ENCODE data around the gene SLC35E2B. TPM values are rescaled to one million over a fixed set of nuclear protein-coding genes. Genes with fewer than 3 reads are reported as not detected.
A peak's percentile ranks its signal among the peaks of the same experiment; 100 is the strongest.

Gene SLC35E2B
- total and polyA plus RNA-seq, 2 of the 13 experiments (the other 11 are each of a cell fraction or from before 2014, with no cell fraction given) = 14.1 to 19.7 TPM

DNA sequence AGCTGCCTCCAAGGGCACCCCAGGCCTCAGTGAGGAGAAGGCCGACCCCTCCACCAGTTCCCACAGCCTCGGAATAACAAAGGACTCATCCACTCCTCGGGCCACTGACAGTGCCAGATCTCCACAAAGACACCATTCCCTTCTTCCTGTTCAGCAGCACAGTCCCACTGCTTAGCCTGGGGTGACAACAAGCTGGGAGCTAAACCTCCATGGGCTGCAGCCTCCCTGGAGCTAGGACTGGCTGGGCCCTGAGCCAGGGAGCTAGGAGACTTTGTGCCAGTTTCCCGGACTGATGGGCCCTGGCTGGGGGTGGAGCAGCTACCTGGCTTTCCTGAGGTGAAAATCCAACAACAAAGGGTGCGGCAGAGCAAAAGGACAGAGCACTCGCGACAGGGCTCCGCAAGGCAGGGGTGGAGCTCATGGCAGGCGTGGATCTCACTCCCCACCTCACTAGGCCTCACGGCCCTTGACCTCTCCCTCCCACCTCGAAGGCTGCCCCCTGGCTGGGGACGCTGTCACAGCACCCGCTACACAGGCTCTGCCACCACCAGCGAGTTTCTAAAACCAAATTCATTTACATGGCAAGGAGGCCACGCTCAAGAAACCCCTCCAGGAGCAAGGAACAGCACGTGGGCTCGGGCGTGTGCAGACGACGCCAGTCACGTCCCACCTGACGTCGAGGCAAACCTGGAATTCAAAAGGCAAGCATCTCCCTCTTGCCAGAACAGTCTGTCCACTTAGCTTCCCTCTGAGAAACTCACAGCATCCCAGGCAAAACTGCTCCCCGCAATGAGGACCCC, 13.8 kb downstream of the SLC35E2B start (continued):
- no peak; the same call in 1 of the 2 replicates for TF ChIP-seq IKZF5 (CRISPR knock-in tag; IDR thresholded peaks at IDR 0.05)
- TF ChIP-seq SOX13 (IDR thresholded peaks at IDR 0.05) = no peak; the same call in 1 of the 2 replicates
- TF ChIP-seq SOX13 (CRISPR knock-in tag; conservative IDR thresholded peaks at IDR 0.05 in 1 of 2, IDR thresholded peaks at IDR 0.05 in 1 of 2) = peak in 1 of 2 experiments; percentile 72; a peak in 2 of 4 replicates
- peak; percentile 86 for TF ChIP-seq KAT8 (CRISPR knock-in tag; IDR thresholded peaks at IDR 0.05)
- TF ChIP-seq, protein P1, sequence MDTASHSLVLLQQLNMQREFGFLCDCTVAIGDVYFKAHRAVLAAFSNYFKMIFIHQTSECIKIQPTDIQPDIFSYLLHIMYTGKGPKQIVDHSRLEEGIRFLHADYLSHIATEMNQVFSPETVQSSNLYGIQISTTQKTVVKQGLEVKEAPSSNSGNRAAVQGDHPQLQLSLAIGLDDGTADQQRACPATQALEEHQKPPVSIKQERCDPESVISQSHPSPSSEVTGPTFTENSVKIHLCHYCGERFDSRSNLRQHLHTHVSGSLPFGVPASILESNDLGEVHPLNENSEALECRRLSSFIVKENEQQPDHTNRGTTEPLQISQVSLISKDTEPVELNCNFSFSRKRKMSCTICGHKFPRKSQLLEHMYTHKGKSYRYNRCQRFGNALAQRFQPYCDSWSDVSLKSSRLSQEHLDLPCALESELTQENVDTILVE (CRISPR knock-in tag; IDR thresholded peaks at IDR 0.05) = peak; percentile 92
- no peak for TF ChIP-seq MEIS2 (CRISPR knock-in tag; IDR thresholded peaks at IDR 0.05)
- TF ChIP-seq ZNF235 (CRISPR knock-in tag; IDR thresholded peaks at IDR 0.05; ENCODE audit: borderline replicate concordance) = peak; percentile 73; the same call in 1 of the 2 replicates
- 0 out of 2 replicates have a peak, but pooled peaks have one; percentile 71 for TF ChIP-seq REPIN1 (CRISPR knock-in tag; IDR thresholded peaks at IDR 0.05; ENCODE audit: borderline replicate concordance, low read depth)
- peak; percentile 66; the same call in 1 of the 2 replicates for TF ChIP-seq THAP8 (CRISPR knock-in tag; IDR thresholded peaks at IDR 0.05; ENCODE audit: borderline replicate concordance)
- TF ChIP-seq, protein P2, sequence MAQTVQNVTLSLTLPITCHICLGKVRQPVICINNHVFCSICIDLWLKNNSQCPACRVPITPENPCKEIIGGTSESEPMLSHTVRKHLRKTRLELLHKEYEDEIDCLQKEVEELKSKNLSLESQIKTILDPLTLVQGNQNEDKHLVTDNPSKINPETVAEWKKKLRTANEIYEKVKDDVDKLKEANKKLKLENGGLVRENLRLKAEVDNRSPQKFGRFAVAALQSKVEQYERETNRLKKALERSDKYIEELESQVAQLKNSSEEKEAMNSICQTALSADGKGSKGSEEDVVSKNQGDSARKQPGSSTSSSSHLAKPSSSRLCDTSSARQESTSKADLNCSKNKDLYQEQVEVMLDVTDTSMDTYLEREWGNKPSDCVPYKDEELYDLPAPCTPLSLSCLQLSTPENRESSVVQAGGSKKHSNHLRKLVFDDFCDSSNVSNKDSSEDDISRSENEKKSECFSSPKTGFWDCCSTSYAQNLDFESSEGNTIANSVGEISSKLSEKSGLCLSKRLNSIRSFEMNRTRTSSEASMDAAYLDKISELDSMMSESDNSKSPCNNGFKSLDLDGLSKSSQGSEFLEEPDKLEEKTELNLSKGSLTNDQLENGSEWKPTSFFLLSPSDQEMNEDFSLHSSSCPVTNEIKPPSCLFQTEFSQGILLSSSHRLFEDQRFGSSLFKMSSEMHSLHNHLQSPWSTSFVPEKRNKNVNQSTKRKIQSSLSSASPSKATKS (CRISPR knock-in tag; IDR thresholded peaks at IDR 0.05) = no peak
- TF ChIP-seq PCBP1 (IDR thresholded peaks at IDR 0.05; ENCODE audit: borderline replicate concordance, low read depth, low read length) = 0 out of 2 replicates have a peak, but pooled peaks have one; percentile 26
- 0 out of 2 replicates have a peak, but pooled peaks have one; percentile 24 for TF ChIP-seq GMEB2 (CRISPR knock-in tag; IDR thresholded peaks at IDR 0.05; ENCODE audit: low read depth)
- TF ChIP-seq MXD1 (CRISPR knock-in tag; IDR thresholded peaks at IDR 0.05) = peak; percentile 78
- TF ChIP-seq, protein P3, sequence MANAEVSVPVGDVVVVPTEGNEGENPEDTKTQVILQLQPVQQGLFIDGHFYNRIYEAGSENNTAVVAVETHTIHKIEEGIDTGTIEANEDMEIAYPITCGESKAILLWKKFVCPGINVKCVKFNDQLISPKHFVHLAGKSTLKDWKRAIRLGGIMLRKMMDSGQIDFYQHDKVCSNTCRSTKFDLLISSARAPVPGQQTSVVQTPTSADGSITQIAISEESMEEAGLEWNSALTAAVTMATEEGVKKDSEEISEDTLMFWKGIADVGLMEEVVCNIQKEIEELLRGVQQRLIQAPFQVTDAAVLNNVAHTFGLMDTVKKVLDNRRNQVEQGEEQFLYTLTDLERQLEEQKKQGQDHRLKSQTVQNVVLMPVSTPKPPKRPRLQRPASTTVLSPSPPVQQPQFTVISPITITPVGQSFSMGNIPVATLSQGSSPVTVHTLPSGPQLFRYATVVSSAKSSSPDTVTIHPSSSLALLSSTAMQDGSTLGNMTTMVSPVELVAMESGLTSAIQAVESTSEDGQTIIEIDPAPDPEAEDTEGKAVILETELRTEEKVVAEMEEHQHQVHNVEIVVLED (CRISPR knock-in tag; IDR thresholded peaks at IDR 0.05; ENCODE audit: borderline replicate concordance) = peak; percentile 63; the same call in 1 of the 2 replicates
- no peak for TF ChIP-seq GTF2F1 (IDR thresholded peaks at IDR 0.05; ENCODE audit: low read length)
- TF ChIP-seq ZNF121 (CRISPR knock-in tag; IDR thresholded peaks at IDR 0.05) = 0 out of 2 replicates have a peak, but pooled peaks have one; percentile 16
- TF ChIP-seq ZNF567 (CRISPR knock-in tag; IDR thresholded peaks at IDR 0.05; ENCODE audit: borderline replicate concordance) = no peak

All from HepG2 (cell line).